ENCODE data around the gene DGCR2. TPM values are rescaled to one million over a fixed set of nuclear protein-coding genes. Genes with fewer than 3 reads are reported as not detected.
A peak's percentile ranks its signal among the peaks of the same experiment; 100 is the strongest.
"Not testable (repeated sequence)": the region's sequence is repeated elsewhere in the genome, so short reads cannot be mapped to it uniquely, and the experiment has no call there.

Gene DGCR2
- total RNA-seq, 1 donor = 80.0 TPM

DNA sequence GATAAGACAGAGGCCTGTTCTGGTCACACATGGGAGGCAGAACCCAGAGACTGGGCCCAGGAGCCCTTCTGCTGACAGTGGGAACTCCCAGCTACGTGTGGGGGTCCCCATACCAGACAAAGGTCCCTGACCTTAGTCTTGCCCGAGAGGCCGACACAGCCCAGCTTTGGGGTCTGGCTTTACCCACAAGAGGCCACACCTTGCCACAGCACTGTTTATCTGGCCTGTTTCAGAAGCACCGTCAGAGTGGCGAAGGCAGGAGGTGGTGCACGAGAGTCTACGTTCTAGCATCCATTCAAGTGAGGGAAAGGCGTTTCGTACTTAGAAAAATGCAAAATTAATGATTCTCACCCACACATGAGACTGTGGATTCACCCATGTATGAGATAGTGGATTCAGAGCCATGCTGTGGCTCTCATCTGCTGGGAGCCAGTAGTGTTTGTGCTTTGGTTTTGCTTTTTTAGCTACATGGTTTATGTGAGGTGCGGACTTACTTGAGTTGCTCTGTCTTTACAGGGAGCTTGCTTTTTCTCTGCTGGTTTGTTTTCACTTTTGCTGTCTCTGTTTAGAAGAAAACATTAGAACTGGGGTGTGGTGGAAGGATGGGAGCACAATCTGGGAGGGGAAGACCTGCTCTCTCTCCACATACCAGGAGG lies 129.5 kb downstream of the DGCR2 start:
- no peak for DNase-seq (ENCODE audit: low read depth in 2 of 3, low spot score in 2 of 3)

DNA sequence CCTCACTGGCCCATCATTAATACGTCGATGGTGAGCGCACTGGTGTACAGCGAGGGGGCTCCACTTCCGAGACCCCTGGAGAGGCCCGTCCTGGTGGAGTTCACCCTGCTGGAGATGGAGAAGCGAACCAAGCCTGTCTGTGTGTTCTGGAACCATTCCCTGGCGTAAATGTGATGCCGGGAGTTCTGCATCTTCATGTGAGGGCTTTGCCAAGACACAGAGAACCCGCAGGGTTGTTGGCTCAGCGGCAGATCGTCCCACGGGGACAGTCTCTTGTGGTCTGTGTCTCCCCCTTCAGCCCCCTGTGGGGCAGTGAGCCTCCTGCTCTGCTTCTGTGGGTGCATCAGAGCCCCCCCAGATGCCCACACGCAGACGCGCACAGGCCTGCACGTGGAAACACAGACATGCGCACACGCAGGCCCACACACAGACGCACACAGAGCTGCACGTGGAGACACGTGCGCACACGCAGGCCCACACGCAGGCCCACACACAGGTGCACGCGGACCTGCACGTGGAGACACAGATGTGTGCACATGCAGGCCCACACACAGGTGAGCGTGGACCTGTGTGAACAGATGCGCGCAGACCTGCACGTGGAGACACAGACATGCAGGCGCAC lies 130.3 kb downstream of the DGCR2 start:
- no peak for DNase-seq (ENCODE audit: low read depth in 2 of 3, low spot score in 2 of 3)

DNA sequence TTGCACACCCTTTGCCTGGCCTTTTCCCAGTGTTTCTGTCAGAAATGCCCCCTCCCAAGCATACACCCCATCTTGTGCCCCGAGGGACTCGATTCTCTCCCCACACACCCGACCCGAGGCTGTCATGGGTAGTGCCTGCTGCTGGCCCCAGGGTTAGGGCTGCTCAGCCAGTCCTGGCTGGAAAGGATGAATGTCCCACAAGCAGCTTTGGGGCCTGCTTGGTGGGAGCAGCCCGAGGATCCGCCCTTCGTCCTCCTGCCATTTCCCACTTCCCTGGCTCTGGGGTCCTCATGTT lies 131.1 kb downstream of the DGCR2 start:
- no peak for DNase-seq (ENCODE audit: low read depth in 2 of 3, low spot score in 2 of 3)

DNA sequence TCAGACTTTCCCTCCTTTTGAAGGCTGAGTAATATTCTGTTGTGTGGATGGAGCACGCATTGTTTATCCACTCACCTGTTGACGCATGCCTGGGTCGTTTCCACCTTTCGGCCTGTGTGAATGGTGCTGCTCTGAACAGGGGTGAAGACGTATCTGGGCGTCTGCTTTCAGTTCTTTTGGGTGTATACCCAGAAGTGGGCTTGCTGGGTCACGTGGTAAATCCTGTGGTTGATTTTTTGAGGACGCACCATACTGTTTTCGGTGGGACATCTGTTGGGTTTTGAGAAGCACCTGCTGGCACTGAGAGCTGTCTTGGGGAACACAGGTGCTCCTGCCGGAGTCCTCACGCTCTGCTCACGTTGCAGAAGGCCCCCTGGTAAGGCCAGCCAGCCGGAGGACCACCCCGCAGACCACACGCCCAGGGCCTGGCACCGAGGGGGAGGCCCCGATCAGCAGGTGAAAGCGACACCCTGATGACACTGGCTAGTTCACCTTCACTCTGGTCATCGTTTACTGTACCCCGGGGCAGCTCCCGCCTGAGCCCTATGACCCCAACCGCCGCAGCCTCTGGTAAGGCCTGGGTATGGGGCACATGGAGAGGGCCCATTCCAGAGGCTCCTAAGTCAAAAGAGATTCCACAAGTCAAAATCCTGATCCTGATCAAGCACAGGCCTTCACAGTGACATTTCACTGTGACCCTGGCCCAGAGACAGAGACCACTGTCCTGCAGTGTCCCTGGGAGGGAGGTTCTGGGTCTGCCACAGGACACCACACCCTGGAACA lies 131.7 kb downstream of the DGCR2 start:
- DNase-seq (ENCODE audit: low read depth in 2 of 3, low spot score in 2 of 3) = no peak

DNA sequence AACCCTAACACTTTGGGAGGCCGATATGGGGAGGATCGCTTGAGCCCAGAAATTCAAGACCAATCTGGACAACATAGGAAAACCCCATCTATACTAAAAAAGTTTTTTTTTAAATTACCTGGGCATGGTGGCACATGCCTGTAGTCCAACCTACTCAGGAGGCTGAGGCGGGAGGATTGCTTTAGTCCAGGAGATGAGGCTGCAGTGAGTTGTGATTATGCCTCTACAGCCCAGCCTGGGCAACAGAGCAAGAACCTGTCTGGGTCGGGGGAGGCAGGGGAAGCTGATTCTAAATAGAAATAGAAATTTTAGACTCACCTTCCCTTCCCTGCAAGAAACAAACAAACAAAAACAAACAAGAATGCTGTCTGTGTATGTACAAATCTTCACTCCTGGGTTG lies 133.3 kb downstream of the DGCR2 start:
- no peak for DNase-seq (ENCODE audit: low read depth in 2 of 3, low spot score in 2 of 3)

DNA sequence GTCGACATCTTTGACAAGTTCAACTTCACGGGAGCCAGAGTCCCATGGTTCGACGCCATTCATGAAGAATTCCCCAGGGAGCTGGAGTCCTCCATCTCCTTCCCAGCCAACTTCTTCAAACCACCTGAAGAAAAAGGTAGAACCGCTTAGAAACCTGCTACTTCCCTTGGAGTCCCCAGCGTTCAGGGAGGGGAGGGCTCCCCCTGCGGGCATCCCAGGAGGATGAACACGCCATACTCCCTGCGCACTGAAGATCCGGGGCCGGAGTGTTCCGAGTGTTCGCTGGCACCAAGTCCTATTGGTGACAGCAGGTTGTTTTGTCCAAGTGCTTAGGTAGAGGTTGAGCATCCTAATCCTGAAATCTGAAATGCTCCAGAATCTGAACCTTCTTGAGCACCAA lies 134.4 kb downstream of the DGCR2 start:
- peak in 1 of 3 donors; percentile 28 for DNase-seq (ENCODE audit: low read depth in 2 of 3, low spot score in 2 of 3)

DNA sequence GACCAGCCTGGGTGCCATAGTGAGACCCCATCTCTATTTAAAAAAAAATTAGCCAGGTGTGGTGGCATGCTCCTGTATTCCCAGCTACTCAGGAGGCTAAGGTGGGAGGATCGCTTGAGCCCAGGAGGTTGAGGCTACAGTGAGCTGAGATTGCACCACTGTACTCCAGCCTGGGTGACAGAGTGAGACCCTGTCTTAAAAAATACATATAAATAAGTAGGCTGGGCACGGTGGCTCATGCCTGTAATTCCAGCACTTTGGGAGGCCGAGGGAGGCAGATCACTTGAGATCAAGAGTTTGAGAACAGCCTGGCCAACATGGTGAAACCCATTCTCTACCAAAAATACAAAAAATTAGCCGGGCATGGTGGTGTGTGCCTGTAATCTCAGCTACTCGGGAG lies 135.1 kb downstream of the DGCR2 start:
- not testable (repeated sequence) for DNase-seq (ENCODE audit: low read depth in 2 of 3, low spot score in 2 of 3)

Small RNA genes within 50 kb of the gene (small RNA-seq; reads per million reads assigned to genes)
- gene RF00019 = not detected

Other genes with a start within 250 kb of the DGCR2 start
- 8.3 TPM for gene DGCR6, start 216.1 kb downstream of the DGCR2 start, total RNA-seq
- gene PRODH, start 186.1 kb downstream of the DGCR2 start, total RNA-seq = 4.0 TPM
- not detected for gene TSSK2, start 8.9 kb upstream of the DGCR2 start, total RNA-seq
- 23.4 TPM for gene ESS2, start 22.2 kb upstream of the DGCR2 start, total RNA-seq
- gene GSC2, start 27.9 kb upstream of the DGCR2 start, total RNA-seq = not detected
- 71.9 TPM for gene SLC25A1, start 56.3 kb upstream of the DGCR2 start, total RNA-seq
- gene CLTCL1, start 169.3 kb upstream of the DGCR2 start, total RNA-seq = 1.6 TPM